ENCODE data around the gene IFT88. TPM values are rescaled to one million over a fixed set of nuclear protein-coding genes. Genes with fewer than 3 reads are reported as not detected.

The IFT88 gene
- total and polyA plus RNA-seq, 4 donors, result 7.1 to 18.7 (median 10.5) TPM

- TF ChIP-seq FOXA1 (IDR thresholded peaks at IDR 0.05), result no peak
- no peak for TF ChIP-seq YY1 (IDR thresholded peaks at IDR 0.05)
- TF ChIP-seq ZBTB33 (IDR thresholded peaks at IDR 0.05), result no peak
- TF ChIP-seq MAX (IDR thresholded peaks at IDR 0.05), result no peak
- TF ChIP-seq GABPA (IDR thresholded peaks at IDR 0.05 in 1 of 2, conservative IDR thresholded peaks at IDR 0.05 in 1 of 2), result no peak
- TF ChIP-seq ATF3 (IDR thresholded peaks at IDR 0.05), result no peak
- no peak for TF ChIP-seq JUND (IDR thresholded peaks at IDR 0.05)
- TF ChIP-seq HNF4G (IDR thresholded peaks at IDR 0.05), result no peak
- no peak for TF ChIP-seq FOXA2 (IDR thresholded peaks at IDR 0.05)
- no peak for TF ChIP-seq HNF4A (conservative IDR thresholded peaks at IDR 0.05)
- H3K9ac ChIP-seq (ENCODE audit: low read depth in 1 of 2, low read length in 2 of 2), result no peak overlapping the region
- H3K4me1 ChIP-seq (ENCODE audit: control insufficient read depth in 4 of 4, insufficient read depth in 4 of 4, low read length in 3 of 4), result peaks cover 0 to 11% (median 2%) of the 10 kb centered on the region in 4 donors
- H3K9me3 ChIP-seq (ENCODE audit: control insufficient read depth in 4 of 4, low read length in 3 of 4), result peaks cover 0 to 3% (median 0%) of the 10 kb centered on the region in 4 donors
- no peaks in the 10 kb centered on the region for H3K27me3 ChIP-seq (ENCODE audit: control insufficient read depth in 4 of 4, insufficient read depth in 4 of 4, low read length in 3 of 4)
- peaks cover 0 to 15% (median 4%) of the 10 kb centered on the region in 4 donors for H3K36me3 ChIP-seq (ENCODE audit: control insufficient read depth in 4 of 4, insufficient read depth in 3 of 4, low read depth in 1 of 4, low read length in 3 of 4)
- 99% methylated on average over 1 of the region's 1 CpG for WGBS
- H3K4me3 ChIP-seq (ENCODE audit: low read depth in 1 of 3, low read length in 3 of 3), result no peak overlapping the region
- no peak for DNase-seq (ENCODE audit: low spot score)
- H3K27ac ChIP-seq (ENCODE audit: low read depth in 1 of 2, low read length in 2 of 2), result no peak overlapping the region
Observed at GRCh38 chr13:20583803-20584293, 16.9 kb downstream of the IFT88 start.

- peaks cover 0 to 15% (median 3%) of the 10 kb centered on the region in 4 donors for H3K36me3 ChIP-seq (ENCODE audit: control insufficient read depth in 4 of 4, insufficient read depth in 3 of 4, low read depth in 1 of 4, low read length in 3 of 4)
- H3K9me3 ChIP-seq (ENCODE audit: control insufficient read depth in 4 of 4, low read length in 3 of 4), result peaks cover 0 to 3% (median 0%) of the 10 kb centered on the region in 4 donors
- DNase-seq (ENCODE audit: low spot score), result no peak
- H3K9ac ChIP-seq (ENCODE audit: low read depth in 1 of 2, low read length in 2 of 2), result no peak overlapping the region
- no peaks in the 10 kb centered on the region for H3K27me3 ChIP-seq (ENCODE audit: control insufficient read depth in 4 of 4, insufficient read depth in 4 of 4, low read length in 3 of 4)
- peaks cover 0 to 11% (median 2%) of the 10 kb centered on the region in 4 donors for H3K4me1 ChIP-seq (ENCODE audit: control insufficient read depth in 4 of 4, insufficient read depth in 4 of 4, low read length in 3 of 4)
- no peak overlapping the region for H3K4me3 ChIP-seq (ENCODE audit: low read depth in 1 of 3, low read length in 3 of 3)
- TF ChIP-seq CTCF (IDR thresholded peaks at IDR 0.05; ENCODE audit: low read depth, low read length, missing input control) (peak; percentile 20), SP1 (IDR thresholded peaks at IDR 0.05) (peak; percentile 59), FOXA1 (IDR thresholded peaks at IDR 0.05) (no peak), JUND (IDR thresholded peaks at IDR 0.05) (peak in 1 of 2 donors; percentile 44), HNF4G (IDR thresholded peaks at IDR 0.05) (peak; percentile 30), ATF3 (IDR thresholded peaks at IDR 0.05) (peak; percentile 18), ZBTB33 (IDR thresholded peaks at IDR 0.05) (peak; percentile 35), FOXA2 (IDR thresholded peaks at IDR 0.05) (no peak), YY1 (IDR thresholded peaks at IDR 0.05) (peak; percentile 59), HNF4A (conservative IDR thresholded peaks at IDR 0.05) (peak; percentile 82 to 89), RXRA (IDR thresholded peaks at IDR 0.05) (peak; percentile 38 to 74), MAX (IDR thresholded peaks at IDR 0.05) (no peak), RAD21 (IDR thresholded peaks at IDR 0.05) (peak; percentile 47 to 61)
- peak overlapping the region in 1 of 2 donors; percentile 24 for H3K27ac ChIP-seq (ENCODE audit: low read depth in 1 of 2, low read length in 2 of 2)
- 44% methylated on average over 2 of the region's 2 CpGs for WGBS
Observed at GRCh38 chr13:20585371-20585770, 18.4 kb downstream of the IFT88 start.

Measured in liver (tissue), 9 donors.